ENCODE measurements around the gene CDO1.

CDO1 gene

DNA sequence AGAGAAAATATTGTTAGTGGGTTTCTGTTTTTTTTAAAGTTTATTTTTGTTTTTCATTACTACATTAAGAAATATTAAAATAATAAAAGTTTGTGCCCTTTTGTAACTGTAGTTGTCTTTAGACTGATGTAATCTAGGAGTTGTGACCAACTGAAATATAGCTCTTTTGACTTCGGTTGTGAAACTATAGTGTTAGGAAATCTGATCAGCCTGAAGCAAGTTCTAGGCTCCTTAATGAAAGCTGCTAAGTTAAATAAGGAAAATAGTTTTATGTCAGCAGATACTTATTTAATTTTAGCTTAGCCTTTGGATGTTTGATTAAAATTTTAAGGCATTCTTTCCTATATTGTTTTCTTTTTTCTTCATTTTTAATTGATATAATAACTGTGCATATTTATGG lies 39.5 kb upstream of the CDO1 start:
- Histone ChIP-seq H3K27ac (no peak overlapping the region), H3K27me3 (replicated peaks) (no peaks in the 10 kb centered on the region), H3K4me3 (ENCODE audit: low read depth, low read length) (no peak overlapping the region), H3K36me3 (replicated peaks) (peaks cover 2% of the 10 kb centered on the region)
- TF ChIP-seq, protein P1, sequence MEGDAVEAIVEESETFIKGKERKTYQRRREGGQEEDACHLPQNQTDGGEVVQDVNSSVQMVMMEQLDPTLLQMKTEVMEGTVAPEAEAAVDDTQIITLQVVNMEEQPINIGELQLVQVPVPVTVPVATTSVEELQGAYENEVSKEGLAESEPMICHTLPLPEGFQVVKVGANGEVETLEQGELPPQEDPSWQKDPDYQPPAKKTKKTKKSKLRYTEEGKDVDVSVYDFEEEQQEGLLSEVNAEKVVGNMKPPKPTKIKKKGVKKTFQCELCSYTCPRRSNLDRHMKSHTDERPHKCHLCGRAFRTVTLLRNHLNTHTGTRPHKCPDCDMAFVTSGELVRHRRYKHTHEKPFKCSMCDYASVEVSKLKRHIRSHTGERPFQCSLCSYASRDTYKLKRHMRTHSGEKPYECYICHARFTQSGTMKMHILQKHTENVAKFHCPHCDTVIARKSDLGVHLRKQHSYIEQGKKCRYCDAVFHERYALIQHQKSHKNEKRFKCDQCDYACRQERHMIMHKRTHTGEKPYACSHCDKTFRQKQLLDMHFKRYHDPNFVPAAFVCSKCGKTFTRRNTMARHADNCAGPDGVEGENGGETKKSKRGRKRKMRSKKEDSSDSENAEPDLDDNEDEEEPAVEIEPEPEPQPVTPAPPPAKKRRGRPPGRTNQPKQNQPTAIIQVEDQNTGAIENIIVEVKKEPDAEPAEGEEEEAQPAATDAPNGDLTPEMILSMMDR (IDR thresholded peaks at IDR 0.05; ENCODE audit: low read depth, low read length, missing control alignments) = no peak
- in situ Hi-C loops (cut with HindIII; ENCODE audit: low pct_ligation_motif_present, low sequenced_read_pairs) = no loop called here
- no peak for DNase-seq

DNA sequence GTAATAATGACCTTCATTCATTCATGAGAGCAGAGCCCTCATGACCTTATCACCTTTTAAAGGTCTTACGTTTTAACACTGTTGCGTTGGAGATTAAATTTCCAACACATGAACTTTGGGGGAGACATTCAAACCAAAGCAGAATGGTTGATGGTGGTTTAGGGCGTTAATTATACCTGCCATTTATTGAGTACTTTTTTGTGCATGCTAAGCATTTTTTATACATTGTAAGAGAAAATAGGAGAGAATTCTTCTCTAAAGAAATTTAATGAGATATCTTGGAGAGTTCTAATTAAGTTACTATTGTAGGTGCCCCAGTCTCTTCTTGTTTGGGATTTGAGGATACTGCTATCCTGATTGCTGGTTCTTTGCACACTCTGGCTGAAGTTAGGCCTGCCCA lies 37.7 kb upstream of the CDO1 start:
- in situ Hi-C loops (cut with HindIII; ENCODE audit: low pct_ligation_motif_present, low sequenced_read_pairs) = no loop called here
- Histone ChIP-seq H3K4me3 (ENCODE audit: low read depth, low read length) (no peak overlapping the region), H3K27me3 (replicated peaks) (no peaks in the 10 kb centered on the region), H3K36me3 (replicated peaks) (peaks cover 2% of the 10 kb centered on the region), H3K27ac (no peak overlapping the region)
- TF ChIP-seq, protein P1 (IDR thresholded peaks at IDR 0.05; ENCODE audit: low read depth, low read length, missing control alignments) = no peak
- no peak for DNase-seq

DNA sequence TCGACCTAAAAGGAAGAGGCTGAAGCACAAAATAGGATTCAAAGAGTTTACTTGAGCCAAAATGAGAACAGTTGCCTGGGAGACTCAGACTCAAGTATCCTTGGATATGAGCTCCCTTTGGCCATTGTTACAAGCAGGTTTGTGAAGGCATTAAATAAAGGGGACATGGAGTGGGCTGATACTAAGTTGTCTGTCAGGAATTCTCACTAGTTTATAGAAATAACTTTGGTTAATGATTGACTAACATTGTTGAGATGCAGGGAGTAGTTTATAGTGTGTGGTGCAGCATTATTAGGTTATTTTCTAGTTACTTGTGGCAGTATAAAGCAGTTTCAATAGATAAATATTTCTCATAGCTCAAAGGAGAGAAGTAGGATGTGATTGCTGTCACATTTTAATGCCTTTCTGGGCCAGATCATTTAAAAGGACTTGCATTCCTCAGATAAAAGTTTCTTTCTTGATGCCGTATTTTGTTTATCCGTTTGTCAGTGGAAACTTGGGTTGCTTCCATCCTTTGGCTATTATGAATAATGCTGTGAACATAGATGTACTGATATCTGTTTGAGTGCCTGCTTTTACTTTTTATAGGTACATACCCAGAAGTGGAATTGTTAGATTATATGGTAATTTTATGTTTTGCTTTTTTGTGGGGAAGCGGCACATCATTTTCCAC lies 34.4 kb upstream of the CDO1 start:
- Histone ChIP-seq H3K36me3 (replicated peaks) (peaks cover 2% of the 10 kb centered on the region), H3K27me3 (replicated peaks) (no peaks in the 10 kb centered on the region), H3K4me3 (ENCODE audit: low read depth, low read length) (no peak overlapping the region), H3K27ac (no peak overlapping the region)
- no peak for DNase-seq
- in situ Hi-C loops (cut with HindIII; ENCODE audit: low pct_ligation_motif_present, low sequenced_read_pairs) = no loop called here
- TF ChIP-seq, protein P1 (IDR thresholded peaks at IDR 0.05; ENCODE audit: low read depth, low read length, missing control alignments) = no peak

DNA sequence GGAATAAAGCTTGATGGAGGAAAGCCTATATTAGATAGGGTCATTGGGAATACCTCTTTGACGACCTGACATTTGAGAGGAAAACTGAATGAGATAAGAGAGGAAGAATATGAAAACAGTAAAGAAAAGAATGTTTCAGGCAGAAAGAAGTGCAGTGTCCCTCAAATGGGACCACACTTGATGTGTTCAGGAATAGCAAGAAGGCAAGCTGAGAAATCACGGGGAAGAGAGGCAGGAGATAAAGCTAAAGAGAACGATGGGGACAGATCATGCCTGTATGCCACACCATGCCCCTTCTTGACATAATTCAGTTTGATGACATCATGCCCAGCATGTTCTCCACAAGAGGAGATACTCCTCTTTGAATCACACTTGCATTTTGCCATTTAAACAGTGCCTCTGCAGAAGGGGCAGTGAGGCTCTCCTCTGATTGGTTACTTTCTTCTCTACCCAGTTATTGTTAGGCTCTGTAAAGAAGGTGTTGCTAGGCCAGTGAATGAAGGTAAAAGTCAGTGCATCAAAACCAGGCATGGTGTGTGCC lies 32.9 kb upstream of the CDO1 start:
- no peak overlapping the region for H3K27ac ChIP-seq
- no peaks in the 10 kb centered on the region for H3K27me3 ChIP-seq (replicated peaks)
- DNase-seq = no peak
- no peak overlapping the region for H3K4me3 ChIP-seq (ENCODE audit: low read depth, low read length)
- H3K36me3 ChIP-seq (replicated peaks) = peaks cover 2% of the 10 kb centered on the region
- in situ Hi-C loops (cut with HindIII; ENCODE audit: low pct_ligation_motif_present, low sequenced_read_pairs) = no loop called here
- TF ChIP-seq, protein P1 (IDR thresholded peaks at IDR 0.05; ENCODE audit: low read depth, low read length, missing control alignments) = no peak

DNA sequence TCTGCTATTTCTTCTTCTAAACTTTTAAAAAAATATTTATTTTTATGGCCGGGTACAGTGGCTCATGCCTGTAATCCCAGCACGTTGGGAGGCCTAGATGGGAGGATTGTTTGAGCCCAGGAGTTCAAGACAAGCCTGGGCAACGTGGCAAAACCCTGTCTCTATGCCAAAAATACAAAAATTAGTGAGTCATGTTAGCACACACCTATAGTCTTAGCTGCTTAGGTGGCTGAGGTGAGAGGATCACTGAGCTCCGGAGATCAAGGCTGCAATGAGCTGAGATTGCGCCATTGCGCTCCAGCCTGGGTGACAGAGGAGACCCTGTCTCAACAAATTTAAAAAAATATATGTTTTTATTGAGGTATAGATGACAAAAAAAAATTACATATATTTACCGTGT lies 30.8 kb upstream of the CDO1 start:
- in situ Hi-C loops (cut with HindIII; ENCODE audit: low pct_ligation_motif_present, low sequenced_read_pairs) = no loop called here
- no peaks in the 10 kb centered on the region for H3K27me3 ChIP-seq (replicated peaks)
- DNase-seq = no peak
- no peak overlapping the region for H3K27ac ChIP-seq
- no peaks in the 10 kb centered on the region for H3K36me3 ChIP-seq (replicated peaks)
- TF ChIP-seq, protein P1 (IDR thresholded peaks at IDR 0.05; ENCODE audit: low read depth, low read length, missing control alignments) = no peak
- H3K4me3 ChIP-seq (ENCODE audit: low read depth, low read length) = no peak overlapping the region

Measured in brain microvascular endothelial cell (primary cell).